Vagina (tissue), 2 donors: Measurements from ENCODE around the gene IGFBP6.

Experiments used
- POLR2A ChIP-seq, 2 donors: fragments of 450-650 bp; IDR thresholded peaks; one replicate each; pipeline ENCODE4 v1.6.1; 2017; ENCODE audit warnings: antibody characterized with exemption in 2 of 2, mild to moderate bottlenecking in 2 of 2, moderate library complexity in 2 of 2
- TF ChIP-seq, protein P1 (sequence below), 3 experiments: fragments of 450-650 bp in 2 of 3; fragments of 200-600 bp in 1 of 3; sonication (generic) in 1 of 3; IDR thresholded peaks; one replicate each; pipeline ENCODE4 v1.5.1; 2017 to 2019; ENCODE audit warnings: antibody characterized with exemption in 3 of 3, mild to moderate bottlenecking in 2 of 3, moderate library complexity in 2 of 3

DNA sequence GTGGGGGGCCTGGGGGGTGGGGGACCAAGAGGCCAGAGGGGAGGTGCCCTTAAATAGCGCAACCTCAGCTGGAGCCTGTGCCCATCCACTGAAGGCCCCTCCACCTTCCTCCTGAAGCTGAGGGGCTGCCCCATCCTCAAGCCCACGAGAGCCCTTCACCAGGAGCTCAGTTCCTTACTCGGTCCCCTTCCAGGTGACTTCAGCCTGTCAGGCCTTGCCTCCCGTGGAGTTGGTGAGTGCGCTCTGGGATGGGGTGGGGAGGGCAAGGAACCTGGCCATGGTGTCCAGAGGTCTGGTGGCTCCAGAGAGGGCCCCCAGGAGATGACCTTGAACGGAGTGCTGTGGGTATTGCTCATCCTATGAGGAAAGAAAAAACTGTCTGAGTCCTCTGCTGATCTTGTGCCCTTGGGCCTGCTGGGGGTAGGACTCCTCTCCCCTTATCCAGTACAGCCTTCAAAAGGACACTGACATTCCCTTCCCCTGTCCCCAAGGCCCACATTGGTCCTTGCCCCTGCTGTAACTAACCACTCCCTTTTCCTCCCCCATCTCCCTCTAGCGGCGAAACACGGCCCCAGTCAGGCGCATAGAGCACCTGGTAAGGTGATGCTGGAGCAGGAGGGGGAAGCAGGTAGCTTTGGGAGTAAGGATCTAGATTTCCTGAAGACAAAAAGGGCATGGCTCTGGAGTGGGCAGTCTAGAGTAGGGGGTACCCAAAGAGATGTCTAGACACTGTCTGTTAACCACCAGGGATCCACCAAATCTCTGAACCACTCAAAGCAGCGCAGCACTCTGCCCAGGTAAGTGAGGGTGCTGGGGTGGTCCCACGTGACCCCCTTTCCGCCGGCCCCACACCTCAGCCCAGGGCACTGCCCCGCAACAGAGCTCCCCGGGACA lies 44.0 kb upstream of the IGFBP6 start:
- TF ChIP-seq, protein P1, sequence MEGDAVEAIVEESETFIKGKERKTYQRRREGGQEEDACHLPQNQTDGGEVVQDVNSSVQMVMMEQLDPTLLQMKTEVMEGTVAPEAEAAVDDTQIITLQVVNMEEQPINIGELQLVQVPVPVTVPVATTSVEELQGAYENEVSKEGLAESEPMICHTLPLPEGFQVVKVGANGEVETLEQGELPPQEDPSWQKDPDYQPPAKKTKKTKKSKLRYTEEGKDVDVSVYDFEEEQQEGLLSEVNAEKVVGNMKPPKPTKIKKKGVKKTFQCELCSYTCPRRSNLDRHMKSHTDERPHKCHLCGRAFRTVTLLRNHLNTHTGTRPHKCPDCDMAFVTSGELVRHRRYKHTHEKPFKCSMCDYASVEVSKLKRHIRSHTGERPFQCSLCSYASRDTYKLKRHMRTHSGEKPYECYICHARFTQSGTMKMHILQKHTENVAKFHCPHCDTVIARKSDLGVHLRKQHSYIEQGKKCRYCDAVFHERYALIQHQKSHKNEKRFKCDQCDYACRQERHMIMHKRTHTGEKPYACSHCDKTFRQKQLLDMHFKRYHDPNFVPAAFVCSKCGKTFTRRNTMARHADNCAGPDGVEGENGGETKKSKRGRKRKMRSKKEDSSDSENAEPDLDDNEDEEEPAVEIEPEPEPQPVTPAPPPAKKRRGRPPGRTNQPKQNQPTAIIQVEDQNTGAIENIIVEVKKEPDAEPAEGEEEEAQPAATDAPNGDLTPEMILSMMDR (IDR thresholded peaks at IDR 0.05) = peak in 1 of 3 experiments; percentile 55
- TF ChIP-seq POLR2A (IDR thresholded peaks at IDR 0.05) = no peak
